ENCODE data around the gene ARHGDIB.

Gene ARHGDIB

GRCh38 chr12:14984036-14984435 lies 22.6 kb upstream of the ARHGDIB start:
- no peak for DNase-seq (ENCODE audit: low read depth, low spot score)

GRCh38 chr12:14982991-14983390 lies 21.6 kb upstream of the ARHGDIB start:
- DNase-seq (ENCODE audit: low read depth, low spot score), result no peak

- DNase-seq (ENCODE audit: low read depth, low spot score), result no peak
Measured at GRCh38 chr12:14982562-14982961, 21.2 kb upstream of the ARHGDIB start.

GRCh38 chr12:14981049-14981448 lies 19.6 kb upstream of the ARHGDIB start:
- DNase-seq (ENCODE audit: low read depth, low spot score), result no peak

- no peak for DNase-seq (ENCODE audit: low read depth, low spot score)
Measured at GRCh38 chr12:14979468-14979867, 18.1 kb upstream of the ARHGDIB start.

- DNase-seq (ENCODE audit: low read depth, low spot score), result no peak
Measured at GRCh38 chr12:14976658-14977057, 15.3 kb upstream of the ARHGDIB start.

GRCh38 chr12:14975457-14975856 lies 14.1 kb upstream of the ARHGDIB start:
- DNase-seq (ENCODE audit: low read depth, low spot score), result no peak

GRCh38 chr12:14974633-14975032 lies 13.2 kb upstream of the ARHGDIB start:
- DNase-seq (ENCODE audit: low read depth, low spot score), result no peak

GRCh38 chr12:14972816-14973215 lies 11.4 kb upstream of the ARHGDIB start, which contains the start of gene PDE6H:
PDE6H (plus strand) TSS chr12:14973042; CDS start chr12:14978013, 4,971 bp downstream.
- no peak for DNase-seq (ENCODE audit: low read depth, low spot score)

GRCh38 chr12:14970473-14970872 lies 9.1 kb upstream of the ARHGDIB start:
- DNase-seq (ENCODE audit: low read depth, low spot score), result peak; percentile 15

GRCh38 chr12:14968478-14968877 lies 7.1 kb upstream of the ARHGDIB start:
- no peak for DNase-seq (ENCODE audit: low read depth, low spot score)

GRCh38 chr12:14965221-14965620 lies 3.8 kb upstream of the ARHGDIB start:
- DNase-seq (ENCODE audit: low read depth, low spot score), result no peak

- DNase-seq (ENCODE audit: low read depth, low spot score), result no peak
Measured at GRCh38 chr12:14964406-14964805, 3.0 kb upstream of the ARHGDIB start.

- DNase-seq (ENCODE audit: low read depth, low spot score), result no peak
Measured at GRCh38 chr12:14963520-14963919, 2.1 kb upstream of the ARHGDIB start.

- no peak for DNase-seq (ENCODE audit: low read depth, low spot score)
Measured at GRCh38 chr12:14962797-14963196, 1.4 kb upstream of the ARHGDIB start.

GRCh38 chr12:14962153-14962539 lies 745 bp upstream of the ARHGDIB start:
- no peak for DNase-seq (ENCODE audit: low read depth, low spot score)

- DNase-seq (ENCODE audit: low read depth, low spot score), result no peak
Measured at GRCh38 chr12:14960548-14961465, 594 bp downstream of the ARHGDIB start.

- no peak for DNase-seq (ENCODE audit: low read depth, low spot score)
Measured at GRCh38 chr12:14959916-14960496, 1.4 kb downstream of the ARHGDIB start.

- no peak for DNase-seq (ENCODE audit: low read depth, low spot score)
Measured at GRCh38 chr12:14959463-14959862, 1.9 kb downstream of the ARHGDIB start.

GRCh38 chr12:14959126-14959440 lies 2.3 kb downstream of the ARHGDIB start:
- no peak for DNase-seq (ENCODE audit: low read depth, low spot score)

GRCh38 chr12:14958361-14959125 lies 2.9 kb downstream of the ARHGDIB start:
- no peak for DNase-seq (ENCODE audit: low read depth, low spot score)

- DNase-seq (ENCODE audit: low read depth, low spot score), result no peak
Measured at GRCh38 chr12:14957551-14958168, 3.7 kb downstream of the ARHGDIB start.
